Fibroblast of gingiva (primary cell): ENCODE measurements around the gene C5orf58.

Source experiments
- DNase-seq: peaks from one replicate; pipeline ENCODE4 v3.0.0-alpha.2; 2011; ENCODE audit warnings: low read depth

The C5orf58 gene

DNA sequence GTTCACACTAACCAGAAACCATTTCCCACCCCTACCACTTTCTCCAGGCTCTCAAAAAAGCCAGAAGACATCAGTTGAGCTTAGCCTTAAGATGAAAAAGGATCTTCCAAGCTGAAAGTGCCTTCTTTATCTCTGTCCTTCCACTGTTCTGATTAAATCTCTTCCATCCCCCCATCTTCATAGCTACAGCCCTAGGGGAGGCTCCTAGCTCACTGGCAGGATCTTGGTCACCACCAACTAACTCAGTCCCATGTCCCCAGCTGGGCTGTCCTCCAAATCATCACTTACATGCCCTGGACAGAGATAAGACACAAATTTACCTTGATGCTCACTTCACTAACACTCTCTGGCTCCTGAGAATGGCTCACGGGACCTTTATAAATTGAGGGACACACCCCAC, 50.5 kb downstream of the C5orf58 start:
- DNase-seq, result no peak

DNA sequence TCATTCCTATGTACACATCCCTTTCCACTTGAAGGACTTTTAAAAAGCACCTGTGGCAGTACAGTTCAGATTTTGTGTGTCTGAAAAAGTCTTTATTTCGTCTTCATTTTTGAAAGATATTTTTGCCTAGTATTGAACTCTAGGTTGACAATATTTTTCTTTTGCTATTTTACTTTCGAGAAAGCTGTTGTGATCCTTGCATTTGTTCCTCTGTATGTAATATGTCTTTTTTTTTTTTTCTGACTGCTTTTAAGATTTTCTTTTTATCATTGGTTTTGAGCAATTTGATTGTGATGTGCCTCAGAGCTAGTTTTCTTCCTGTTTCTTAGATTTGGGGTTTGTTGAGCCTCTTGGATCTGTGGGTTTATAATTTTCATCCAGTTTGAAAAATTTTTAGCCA, 51.4 kb downstream of the C5orf58 start:
- no peak for DNase-seq

DNA sequence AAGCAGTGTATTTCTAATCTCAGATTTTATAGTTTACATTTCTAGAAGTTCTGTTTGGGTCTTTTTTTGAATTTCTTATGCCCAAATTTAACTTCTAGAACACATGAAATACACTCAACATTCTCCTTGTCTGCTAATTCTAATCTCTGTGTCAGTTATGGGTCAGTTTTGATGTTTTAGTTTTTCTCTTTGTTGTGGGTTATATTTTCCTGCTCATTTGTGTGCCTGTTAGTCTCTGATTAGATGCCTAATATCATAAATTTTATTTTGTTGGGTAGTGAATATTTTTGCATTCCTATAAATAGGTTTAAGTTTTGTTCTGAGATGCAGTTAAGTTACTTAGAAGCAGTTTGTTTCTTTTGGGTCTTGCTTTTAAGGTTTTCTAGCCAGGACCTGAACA, 52.4 kb downstream of the C5orf58 start:
- DNase-seq, result no peak

DNA sequence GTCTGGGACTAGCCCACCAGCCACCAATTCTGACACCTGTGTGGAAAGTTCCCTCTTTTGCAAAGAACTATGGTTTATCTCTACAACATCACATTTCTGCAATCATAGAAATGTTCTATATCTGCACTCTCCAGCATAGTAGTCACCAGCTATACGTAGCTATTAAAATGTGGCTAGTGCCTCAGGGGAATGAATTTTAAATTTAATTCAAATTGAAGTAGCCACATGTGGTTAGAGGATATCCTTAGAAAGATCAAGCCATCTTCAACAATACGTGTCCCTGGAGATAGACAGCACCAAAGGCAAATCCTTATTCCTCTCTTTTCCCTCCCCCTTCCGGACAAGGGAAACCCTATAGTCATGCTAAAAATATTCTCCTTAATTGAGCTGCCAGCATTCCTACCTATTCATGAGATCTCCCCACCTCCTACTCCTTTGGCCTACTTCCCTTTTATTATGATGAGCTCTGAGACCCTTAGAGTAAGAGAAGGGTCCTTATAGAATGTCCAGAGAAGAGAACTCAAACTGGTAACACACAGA, 53.7 kb downstream of the C5orf58 start:
- no peak for DNase-seq

DNA sequence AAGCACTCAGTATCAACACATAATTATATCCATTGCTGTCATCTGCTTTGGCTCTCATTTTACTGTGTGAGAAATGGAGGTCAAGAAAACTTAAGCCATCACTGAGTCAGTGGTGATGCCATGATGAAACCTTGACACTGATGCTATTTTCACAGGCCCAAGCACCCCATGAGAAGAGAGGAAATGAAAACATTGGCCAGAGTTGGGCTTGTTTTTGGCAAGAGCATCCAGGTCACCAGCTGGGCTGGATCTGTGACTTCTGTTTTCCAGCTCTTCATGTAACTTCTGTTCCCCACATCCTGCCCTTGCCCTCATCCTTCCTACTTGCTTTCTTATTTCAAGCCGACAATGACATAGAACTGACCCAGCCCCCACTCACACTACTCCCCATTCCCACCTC, 54.7 kb downstream of the C5orf58 start:
- no peak for DNase-seq

DNA sequence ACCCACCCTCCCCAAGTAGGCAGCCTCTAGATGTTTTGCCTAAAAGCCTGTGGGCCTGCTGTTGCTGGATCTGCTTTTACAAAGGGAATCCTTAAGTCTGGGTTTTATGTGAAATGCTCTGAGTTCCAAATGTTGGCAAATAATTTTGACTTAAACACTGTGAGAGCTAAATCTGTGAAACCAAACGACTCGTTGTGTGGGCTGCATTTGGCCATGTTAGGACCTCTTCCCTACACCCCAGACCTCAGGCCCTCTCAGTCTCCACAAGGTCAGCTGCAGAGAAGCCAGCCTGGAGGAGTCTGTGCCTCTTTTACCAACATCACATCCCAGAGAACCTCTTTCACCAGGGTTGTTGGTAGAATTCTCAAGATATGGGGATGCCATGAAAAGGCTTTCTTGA, 55.4 kb downstream of the C5orf58 start:
- DNase-seq, result no peak

DNA sequence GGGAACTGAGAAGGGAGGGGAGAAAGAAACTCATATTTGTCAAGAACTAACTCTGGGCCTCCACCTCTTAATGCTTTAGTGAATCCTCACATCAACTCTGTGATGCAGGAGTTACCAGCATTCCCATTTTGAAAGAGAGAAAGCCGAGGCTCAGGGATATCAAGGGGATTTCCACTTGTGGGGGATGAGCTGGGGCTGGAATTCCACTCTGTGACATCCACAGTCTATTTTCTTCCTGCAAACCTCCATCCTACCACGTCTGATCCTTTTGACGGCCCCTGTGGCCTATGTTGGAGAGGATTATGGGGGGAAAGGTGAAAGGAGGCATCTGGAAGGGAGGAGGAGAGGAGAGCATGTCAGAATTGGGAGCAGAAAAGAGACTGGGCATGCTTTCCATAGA, 55.8 kb downstream of the C5orf58 start:
- DNase-seq, result no peak

DNA sequence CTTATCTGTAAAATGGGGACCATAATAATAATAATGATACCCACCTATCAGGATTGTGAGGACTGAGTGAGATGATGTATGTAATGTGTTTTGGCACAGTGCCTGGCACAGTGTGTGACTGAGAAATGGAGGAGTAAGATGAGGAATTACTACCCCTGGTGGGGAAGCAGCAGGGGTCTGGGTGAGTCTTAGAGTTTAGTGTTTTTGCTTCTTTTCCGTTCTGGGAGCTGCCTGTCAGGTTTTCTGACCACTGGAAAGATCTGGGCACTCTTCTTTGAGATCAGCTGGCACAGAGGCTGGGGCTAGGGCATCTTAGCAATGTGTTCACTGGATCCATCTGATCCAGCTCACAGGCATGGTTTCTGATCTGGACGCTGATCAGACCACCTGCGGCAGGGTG, 56.3 kb downstream of the C5orf58 start:
- no peak for DNase-seq

DNA sequence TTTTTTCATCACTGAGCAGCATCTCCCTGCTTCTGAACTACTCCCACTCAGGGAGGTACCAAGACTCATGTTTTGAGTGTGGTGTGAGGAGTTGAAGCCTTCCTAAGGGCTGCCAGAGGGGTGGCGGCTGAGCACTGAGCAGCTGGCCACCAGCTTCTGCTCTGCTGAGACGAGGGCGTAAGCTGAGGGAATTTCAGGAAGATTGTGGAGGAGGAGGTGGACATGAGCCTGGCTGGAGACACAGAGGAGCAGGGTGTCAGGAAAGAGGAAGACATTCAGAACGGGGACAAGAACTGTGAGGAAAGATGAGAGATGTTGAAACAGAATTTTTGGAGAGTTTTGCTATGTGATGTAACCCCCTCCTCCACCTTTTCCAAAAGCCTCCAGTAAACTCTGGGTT, 57.0 kb downstream of the C5orf58 start:
- DNase-seq, result no peak

DNA sequence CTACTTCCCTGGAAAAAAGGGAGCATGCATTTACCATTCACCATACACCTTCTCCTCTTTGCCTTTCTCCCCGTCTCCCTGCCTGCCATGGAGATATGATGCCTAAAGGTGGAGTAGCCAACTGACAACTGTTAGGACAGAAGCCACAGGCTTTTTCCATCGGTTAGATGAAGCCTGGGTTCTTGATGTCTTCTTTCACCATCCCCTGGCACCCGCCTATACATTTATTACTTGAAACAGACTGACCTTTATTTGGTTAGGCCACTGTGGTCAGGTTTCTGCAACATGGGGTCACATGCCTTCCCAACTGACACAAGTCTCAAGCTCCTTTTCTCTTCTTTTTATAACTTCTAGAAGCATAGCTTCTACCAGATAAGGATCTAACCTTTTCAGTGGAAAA, 57.7 kb downstream of the C5orf58 start:
- no peak for DNase-seq

DNA sequence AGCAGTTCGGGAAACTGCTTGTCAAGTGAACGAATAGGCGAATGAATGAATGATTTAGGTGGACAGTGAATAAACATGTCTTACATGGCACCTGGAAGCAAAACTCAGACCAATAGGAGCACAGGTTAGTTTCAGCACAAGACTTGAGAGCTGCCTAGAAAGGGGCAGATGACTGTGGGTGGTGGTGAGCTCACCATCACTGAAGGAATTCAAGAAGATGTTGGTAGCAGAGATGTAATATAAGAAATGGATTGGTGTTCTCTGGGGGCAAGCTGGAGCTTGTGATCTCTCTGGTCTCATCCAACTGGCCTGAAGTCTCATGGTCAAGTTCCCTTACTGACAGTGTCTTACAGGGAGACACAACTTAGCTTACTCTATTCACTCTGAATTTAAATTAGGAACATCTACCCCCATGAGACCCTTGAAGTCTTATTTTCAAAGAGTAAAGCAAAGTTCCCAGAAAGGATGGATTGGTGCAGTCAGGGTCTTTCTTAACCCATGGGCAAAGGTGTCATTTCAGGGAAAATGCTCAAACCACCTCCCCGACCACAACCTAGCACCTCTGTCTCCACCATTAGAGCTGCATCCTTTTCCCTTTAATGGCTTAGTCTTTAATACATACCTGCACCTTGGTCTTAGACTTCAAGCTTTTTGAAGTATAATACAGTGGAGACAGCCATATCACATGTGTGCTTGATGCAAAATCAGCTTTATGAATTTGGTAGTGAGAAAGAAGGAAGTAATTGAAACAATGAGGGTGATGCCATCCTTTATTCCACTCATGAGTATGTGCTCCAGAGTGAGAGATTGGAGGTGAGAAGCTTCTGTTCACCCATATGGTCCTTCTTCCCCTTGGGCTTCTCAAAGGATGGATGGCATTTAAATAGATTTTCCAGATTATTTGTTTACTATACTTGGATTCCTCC, 59.7 kb downstream of the C5orf58 start:
- DNase-seq, result no peak

DNA sequence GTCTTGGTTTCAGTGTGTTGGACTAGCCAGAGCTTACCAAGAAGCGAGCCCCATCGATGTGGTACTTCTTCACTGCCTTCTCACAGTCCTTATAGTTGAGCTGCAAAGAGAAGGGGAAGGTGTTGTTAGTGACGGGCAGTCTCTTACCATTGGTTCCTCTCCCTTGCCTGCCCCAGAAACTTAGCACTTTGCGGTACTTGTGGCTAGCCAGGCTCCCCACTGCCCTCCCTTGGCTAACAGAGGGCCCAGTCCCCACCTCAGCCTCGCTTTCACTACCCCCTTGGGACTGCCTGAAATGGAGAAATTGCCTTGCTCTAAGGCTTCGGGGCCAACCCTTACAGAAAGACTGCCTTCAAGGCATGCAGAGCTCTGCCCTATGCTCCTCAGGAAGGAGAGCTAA, 60.5 kb downstream of the C5orf58 start:
- no peak for DNase-seq

DNA sequence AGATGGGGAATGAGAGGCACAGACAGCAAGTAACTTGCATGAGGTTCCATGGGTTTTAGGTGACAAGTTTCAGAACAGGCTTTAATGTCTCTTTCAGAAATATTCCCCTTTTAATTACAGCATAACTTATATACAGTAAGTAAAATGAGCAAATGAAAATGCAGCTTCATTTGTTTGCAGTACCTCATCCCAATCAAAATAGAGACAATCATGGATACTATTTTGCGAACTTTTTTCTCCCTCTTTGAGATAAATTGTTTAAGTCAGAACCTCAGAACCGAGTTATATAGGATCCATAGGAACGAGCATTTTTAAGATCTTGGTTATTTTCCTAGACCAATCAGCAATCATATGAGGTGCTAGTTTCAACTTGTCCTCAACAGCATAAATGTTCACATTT, 61.3 kb downstream of the C5orf58 start:
- no peak for DNase-seq

DNA sequence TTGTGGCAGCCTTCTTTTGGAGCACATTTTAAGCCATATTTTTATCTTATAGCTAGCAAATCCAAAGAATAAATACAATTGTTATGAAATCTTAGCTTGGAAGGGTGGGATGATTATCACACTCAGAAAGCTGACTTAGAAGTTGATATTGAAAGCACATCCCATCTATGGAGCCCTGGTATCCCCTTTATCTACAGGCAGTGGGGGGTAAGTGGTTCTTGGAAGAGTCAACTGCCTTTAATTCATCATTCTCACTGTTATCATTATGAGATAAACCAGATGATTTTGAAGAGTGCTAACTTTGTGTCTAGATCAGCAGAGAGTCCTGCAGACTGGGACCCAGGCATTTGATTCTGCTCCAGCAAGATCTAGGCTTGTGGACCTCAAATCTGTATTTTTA, 61.8 kb downstream of the C5orf58 start:
- DNase-seq, result no peak
